ENCODE results near the gene OR2B3.
"Not testable (repeated sequence)": the region's sequence is repeated elsewhere in the genome, so short reads cannot be mapped to it uniquely, and the experiment has no call there.

The OR2B3 gene, protein sequence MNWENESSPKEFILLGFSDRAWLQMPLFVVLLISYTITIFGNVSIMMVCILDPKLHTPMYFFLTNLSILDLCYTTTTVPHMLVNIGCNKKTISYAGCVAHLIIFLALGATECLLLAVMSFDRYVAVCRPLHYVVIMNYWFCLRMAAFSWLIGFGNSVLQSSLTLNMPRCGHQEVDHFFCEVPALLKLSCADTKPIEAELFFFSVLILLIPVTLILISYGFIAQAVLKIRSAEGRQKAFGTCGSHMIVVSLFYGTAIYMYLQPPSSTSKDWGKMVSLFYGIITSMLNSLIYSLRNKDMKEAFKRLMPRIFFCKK

DNA sequence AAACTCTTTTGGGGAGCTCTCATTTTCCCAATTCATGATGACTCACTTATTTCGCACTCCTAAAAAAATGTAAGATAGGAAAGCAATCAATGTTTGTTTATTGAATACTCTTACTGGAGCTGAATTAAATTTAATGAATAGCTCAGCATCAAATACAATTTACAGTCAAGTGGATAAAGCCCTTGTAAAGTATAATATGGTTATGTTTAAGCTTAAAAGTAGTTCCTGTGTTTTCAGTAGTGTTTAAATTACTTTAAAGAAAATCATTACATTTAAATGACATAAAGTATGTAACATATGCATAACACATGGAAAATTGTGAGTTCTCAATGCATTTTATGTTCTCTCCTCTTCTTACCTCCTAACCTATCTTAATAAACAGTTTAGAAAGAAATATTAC is at the start of gene OR2B3:
OR2B3 (minus strand) TSS at position 101 of the 400 bp plus-strand sequence; CDS start at position 36, 65 bp downstream.
- DNase-seq, result no peak

DNA sequence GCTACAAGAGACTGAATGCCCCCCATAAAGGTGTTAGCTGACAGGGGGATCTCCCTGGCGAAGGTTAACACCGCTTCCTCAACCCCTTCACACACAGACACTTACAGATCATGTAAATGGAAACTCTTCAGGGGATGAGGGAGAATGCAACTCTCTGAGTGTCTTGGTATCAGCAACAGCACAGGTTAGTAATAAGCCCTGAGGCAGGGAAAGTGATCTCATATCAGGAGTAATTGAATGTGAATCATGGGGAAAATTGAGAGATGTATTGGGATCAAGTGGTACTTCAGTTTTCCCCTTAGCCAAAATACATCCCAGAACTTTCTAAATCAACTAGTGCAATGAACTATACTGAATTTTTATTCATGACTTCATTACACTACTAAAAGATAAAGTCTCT is 44.6 kb upstream of the OR2B3 start:
- no peak for DNase-seq

DNA sequence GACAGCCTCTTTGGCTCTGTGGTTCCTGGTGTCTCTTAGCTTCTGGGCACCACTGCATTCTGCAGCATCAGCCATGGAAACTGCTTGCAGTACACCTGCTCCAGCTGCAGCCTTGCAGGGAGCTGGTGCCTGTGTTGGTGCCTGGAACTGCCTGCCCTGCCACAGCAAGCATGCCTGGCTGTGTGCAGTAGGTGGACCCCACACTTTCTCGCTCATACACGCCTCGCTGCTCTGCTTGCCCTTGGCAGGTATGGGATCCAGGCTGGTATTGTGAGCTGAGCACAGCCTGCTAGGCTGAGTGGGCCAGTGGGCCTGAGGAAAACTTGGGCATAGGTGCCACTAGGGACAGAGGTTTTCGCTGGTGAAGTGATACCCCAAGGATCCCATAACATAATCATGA is 43.5 kb upstream of the OR2B3 start:
- no peak for DNase-seq

DNA sequence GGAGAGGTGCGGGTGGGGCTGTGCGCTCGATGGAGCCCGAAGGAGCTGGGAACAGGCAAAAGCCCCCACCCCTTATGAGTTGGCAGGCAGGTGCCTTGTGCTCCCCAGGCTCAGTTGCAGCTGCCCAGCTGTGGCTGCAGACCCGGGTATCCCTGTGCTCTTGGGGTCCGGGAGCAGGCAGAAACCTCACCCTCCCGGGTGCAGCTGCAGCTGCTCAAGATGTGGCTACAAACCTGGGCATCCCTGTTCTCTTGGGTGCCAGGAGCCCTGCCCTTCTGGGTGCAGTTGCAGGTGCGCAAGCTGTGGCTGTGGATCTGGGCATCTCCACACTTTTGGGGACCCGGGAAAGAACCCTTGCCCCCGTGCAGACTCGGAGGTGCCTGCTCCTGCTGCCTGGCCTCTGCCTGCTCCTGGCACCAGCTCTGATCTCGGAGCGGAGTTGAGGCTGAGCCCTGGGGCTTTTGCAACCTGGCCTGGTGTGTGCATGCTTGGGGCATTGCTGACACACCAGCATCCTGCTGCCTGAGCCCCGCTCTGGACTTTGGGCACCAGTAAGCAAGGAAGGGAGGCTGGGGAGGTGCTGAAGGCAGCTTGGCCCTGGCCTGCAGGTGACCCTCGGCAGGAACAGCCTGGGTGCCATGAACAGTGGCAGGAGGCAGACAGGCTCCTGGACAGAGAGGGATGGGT is 42.4 kb upstream of the OR2B3 start:
- DNase-seq, result no peak

DNA sequence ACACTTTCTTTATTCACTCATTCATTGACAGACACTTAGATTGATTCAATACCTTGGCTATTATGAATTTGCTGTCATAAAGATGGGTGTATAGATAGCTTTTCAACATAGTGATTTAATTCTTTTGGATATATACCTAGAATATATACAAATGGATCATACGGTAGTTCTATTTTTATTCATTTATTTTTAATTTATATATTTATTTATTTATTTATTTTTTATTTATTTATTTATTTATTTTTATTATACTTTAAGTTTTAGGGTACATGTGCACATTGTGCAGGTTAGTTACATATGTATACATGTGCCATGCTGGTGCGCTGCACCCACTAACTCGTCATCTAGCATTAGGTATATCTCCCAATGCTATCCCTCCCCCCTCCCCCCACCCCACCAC is 27.9 kb upstream of the OR2B3 start:
- not testable (repeated sequence) for DNase-seq

DNA sequence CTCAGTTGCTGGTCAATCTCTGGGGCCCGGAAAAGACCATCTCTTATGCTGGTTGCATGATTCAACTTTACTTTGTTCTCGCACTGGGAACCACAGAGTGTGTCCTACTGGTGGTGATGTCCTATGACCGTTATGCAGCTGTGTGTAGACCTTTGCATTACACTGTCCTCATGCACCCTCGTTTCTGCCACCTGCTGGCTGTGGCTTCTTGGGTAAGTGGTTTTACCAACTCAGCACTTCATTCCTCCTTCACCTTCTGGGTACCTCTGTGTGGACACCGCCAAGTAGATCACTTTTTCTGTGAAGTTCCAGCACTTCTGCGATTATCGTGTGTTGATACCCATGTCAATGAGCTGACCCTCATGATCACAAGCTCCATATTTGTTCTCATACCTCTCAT is 25.0 kb upstream of the OR2B3 start:
- DNase-seq, result no peak

DNA sequence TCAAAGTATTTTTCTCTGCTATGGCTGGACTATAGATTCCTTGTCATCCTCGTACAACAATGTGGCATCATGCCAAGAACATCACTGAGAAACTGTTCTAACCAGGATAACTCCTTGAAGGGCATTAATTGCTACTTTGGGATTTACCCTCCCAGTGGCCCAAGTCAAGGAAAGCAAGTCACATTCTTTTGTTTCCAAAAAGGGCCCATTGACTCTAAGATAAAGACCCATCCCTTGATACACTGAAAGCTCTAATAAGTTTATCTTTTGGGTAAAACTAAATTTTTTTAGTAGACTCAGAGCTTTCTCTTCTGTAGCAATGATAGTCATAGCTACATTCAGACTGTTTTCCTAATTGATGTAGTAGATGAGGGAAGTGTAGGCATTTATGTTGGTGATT is 20.6 kb upstream of the OR2B3 start, which contains the start of gene OR2J3:
OR2J3 (plus strand) TSS at position 301 of the 400 bp plus-strand sequence. CDS start 3,833 bp downstream, outside the sequence.
- no peak for DNase-seq

DNA sequence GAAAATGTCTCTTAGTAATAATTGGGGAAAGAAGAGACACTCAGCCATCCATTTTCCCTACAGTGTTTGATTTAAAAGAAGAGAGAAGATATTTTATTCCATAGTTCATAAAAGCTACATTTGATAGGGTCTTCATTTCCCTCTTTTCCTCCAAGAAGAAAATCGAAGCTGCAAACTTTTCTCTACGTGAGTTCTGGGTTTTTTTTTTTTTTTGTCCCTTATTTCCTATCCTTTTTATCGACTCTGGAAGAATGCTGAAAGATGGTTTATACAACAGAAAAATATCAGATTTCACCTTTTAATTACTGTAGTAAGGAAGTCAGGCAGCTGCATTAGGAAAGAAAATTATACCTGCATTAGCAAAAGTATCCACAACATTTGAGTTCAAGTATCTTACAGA is 12.1 kb upstream of the OR2B3 start, which contains the start of gene OR2J1:
OR2J1 (plus strand) TSS at position 301 of the 400 bp plus-strand sequence. CDS start 1,453 bp downstream, outside the sequence.
- DNase-seq, result no peak

DNA sequence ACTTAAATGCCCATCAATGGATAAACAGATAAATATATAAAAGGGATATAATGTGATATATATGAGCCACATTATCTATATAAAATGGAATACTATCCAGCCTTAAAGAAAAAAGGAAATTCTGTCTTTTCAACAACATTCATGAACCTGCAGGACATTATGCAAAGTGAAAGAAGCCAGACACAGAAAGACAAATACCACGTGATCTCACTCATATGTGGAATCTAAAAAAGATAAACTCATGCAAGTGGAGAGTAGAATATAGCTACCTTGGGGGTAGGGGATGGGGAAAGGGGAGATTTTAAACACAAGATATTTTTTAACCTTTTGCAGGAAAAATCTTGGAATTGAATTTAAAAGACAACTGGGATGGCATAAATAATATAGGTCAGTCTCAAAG is 10.7 kb upstream of the OR2B3 start:
- no peak for DNase-seq

DNA sequence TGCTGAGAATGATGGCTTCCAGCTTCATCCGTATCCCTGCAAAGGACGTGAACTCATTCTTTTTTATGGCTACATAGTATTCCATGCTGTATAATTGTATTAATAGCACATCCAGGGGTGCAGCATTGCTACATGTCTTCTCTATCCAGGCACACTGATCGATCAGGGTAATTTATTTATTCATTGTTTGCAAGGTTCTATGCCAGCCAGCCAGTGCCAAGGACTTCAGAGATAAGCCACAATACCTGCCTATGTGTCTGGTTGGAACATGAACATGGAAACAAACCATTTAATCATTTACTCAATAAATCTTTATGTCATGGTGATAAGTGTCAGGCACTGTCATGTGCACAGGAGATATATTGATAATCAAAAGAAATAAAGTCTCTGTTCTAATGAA is 5.8 kb upstream of the OR2B3 start:
- DNase-seq, result no peak

DNA sequence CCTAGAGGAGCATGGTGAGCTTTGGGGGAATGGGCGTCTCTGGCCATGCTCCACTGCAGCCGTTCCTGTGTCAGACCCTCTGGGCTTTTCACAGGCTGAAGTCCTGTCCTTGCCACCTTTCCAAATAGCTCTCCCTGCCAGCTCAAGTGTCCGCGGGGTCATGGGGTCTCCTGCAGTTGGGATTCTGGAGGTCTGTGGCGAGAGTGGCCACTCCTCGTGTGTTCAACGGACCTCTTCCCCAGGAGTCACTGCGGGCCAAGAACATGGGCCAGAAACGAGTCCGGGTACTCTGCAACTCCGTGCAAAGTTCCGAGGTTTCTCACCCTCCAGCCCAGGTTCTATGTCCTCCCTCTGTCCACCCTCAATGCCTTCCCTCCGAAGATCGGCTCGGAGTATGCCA is 4.7 kb downstream of the OR2B3 start:
- DNase-seq, result no peak

DNA sequence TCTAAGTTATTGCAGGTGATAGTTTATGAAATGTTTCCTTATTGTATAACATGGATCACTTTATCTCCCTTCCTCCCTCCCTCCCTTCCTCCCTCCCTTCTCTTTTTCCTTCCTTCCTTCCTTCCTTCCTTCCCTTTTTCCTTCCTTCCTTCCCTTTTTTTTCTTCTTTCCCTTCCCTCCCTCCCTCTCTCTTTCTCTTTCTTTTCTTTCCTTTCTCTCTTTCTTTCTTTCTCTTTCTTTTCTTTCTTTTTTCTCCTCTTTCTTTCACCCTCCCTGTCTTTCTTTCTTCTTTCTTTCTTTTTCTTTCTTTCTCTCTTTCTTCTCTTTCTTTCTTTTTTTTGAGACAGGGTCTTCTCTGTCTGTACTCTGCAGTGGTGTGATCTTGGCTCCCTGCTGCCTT is 5.8 kb downstream of the OR2B3 start:
- no peak for DNase-seq

DNA sequence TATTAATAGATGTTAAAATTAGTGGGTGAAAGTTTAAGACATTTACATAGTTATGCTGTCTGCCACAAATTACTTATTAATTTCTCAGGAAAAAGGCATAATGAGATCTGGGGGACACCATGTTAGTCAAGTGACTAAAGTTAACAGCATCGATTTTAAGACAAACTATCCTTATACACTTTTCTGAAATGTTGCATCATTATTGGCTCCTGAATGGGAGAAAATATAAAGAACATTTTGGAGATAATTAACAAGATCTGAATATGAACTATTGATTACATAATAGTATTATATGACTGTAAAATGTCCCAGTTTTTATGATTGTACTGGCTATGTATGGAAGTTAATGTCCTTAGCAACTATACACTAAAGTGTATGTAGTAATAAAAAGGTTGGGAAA is 7.9 kb downstream of the OR2B3 start:
- no peak for DNase-seq

DNA sequence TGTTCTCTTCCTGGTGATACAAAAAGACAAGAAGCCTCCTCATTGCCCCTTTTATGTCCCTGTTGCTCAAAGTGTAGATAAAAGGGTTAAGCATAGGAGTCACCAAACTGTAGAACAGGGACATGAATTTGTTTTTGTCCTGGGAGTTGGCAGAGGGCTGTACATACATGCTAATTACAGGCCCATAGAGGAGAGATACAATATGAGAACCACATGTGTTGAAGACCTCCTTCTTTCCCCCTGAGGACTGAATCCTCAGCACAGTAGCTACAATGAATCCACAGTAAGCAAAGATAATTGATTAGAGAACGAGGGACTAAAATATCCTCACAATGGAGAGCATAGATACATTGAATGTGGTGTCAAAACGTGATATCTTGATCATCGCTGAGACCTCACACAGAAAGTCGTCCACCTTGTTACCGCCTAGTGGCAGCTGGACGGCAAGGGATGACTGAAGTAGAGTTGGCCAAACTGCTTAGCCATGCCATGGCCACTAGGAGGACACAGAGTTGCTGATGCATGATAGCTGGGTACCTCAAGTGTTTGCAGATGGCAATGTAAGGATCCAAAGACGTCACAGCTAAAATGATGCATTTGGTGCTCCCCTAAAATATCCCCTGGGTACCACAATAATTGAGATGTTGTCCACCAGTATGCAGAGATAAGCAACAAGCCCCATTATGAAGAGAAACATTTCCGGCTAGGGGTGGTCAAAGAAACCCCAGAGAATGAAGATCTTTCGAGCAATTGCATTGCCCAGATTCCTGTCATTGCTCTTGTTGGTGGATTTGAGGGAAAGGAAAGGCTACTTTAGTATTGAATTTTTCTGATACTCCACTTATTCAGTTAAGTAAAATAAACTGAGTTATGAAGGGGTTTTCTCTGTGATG is 15.0 kb downstream of the OR2B3 start:
- peak; percentile 8 for DNase-seq

DNA sequence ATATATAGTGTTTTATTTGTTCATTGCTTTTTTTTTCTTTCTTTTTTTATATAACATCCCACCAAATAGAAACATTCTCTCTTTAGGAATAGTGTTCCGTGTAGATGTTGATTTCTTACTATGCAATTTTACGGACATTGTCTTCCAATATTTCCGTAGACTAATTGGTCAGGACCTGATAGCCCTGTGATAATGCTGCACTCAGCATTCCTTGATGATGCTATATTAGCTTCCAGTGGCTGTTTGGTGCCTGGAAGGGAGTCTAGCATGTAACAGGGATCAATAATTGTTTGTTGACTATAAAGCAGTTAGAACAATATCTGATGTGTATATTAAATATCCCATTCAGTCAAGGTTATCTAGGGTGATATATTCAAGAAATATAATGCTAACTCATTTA is 35.4 kb downstream of the OR2B3 start:
- DNase-seq, result no peak

DNA sequence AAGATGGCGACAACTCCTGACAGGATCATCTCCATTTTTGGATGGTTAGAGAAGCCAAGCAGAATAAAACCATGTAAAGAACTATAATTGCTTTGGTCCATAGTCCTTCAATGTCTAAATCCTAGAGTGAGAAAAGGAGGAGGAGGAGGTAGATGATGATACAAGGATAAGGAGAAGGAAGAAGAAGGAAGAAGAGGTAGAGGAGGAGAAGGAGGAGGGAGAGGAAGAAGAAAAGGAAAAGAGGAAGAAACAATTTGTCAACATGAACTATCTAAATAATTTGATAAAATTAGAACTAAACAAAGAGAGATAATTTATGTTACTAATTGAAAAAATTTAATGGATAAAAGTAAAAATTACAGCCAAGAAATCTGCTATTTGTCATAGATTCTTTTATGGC is 42.0 kb downstream of the OR2B3 start, which contains the start of gene OR2W1:
OR2W1 (minus strand) TSS at position 101 of the 400 bp plus-strand sequence; CDS start at position 101, 0 bp downstream.
- DNase-seq, result no peak
